HL-60 (cell line): ENCODE measurements around the gene PTPRB.
A peak's percentile ranks its signal among the peaks of the same experiment; 100 is the strongest.

ENCODE experiments used
- DNase-seq, 2 experiments: peaks; one replicate each; pipeline ENCODE4 v3.0.0-alpha.2; 2010 to 2020; ENCODE audit warnings: low read depth in 1 of 2, low spot score in 1 of 2
- H3K27ac ChIP-seq: fragments of 250-450 bp; sonication (Bioruptor Pico); replicated peaks from 2 replicates; pipeline ENCODE4 v1.5.1; 2020; ENCODE audit warnings: mild to moderate bottlenecking, moderate library complexity
- H3K27me3 ChIP-seq: fragments of 250-450 bp; sonication (Bioruptor Pico); 2 replicates; pipeline ENCODE4 v1.5.1; 2021; ENCODE audit warnings: mild to moderate bottlenecking, moderate library complexity; ENCODE audit not compliant: insufficient read depth, poor library complexity, severe bottlenecking
- H3K4me3 ChIP-seq: replicated peaks from 2 replicates; pipeline ENCODE4 v1.5.1; 2011; ENCODE audit warnings: mild to moderate bottlenecking, control low read depth, low read length; ENCODE audit not compliant: insufficient read depth
- CTCF ChIP-seq: IDR thresholded peaks from one replicate; pipeline ENCODE4 v1.5.1; 2011; ENCODE audit warnings: low read length, control low read depth, inconsistent platforms; ENCODE audit not compliant: insufficient read depth
- GABPA ChIP-seq: IDR thresholded peaks from 2 replicates; pipeline ENCODE4 v1.6.1; 2012; ENCODE audit warnings: low read depth
- POLR2AphosphoS5 ChIP-seq: IDR thresholded peaks from 2 replicates; pipeline ENCODE4 v1.6.1; 2012; ENCODE audit warnings: low read depth
- REST ChIP-seq: IDR thresholded peaks from 2 replicates; pipeline ENCODE4 v1.6.1; 2012; ENCODE audit warnings: low read depth; ENCODE audit not compliant: insufficient replicate concordance
- SPI1 ChIP-seq: IDR thresholded peaks from 2 replicates; pipeline ENCODE4 v1.6.1; 2012; ENCODE audit warnings: low read depth, mild to moderate bottlenecking, borderline replicate concordance
- long read RNA-seq: library from polyadenylated mRNA; unstranded; transcript quantifications from one replicate; pipeline ENCODE4 v2.0.0, GENCODE V29; 2020

Gene PTPRB
- long read RNA-seq, partial matches to known transcripts = 0 of 1 reads
- long read RNA-seq, other reads (novel, unspliced or antisense) = 1 of 1 reads

GRCh38 chr12:70637303-70638085, at the start of gene PTPRB:
Gene PTPRB (minus strand): TSS chr12:70637429. CDS start chr12:70637395, 34 bp downstream.
- peak; percentile 52; the same call in 1 of the 2 replicates for TF ChIP-seq SPI1
- no peak for TF ChIP-seq POLR2AphosphoS5
- TF ChIP-seq CTCF = no peak
- TF ChIP-seq REST = no peak
- TF ChIP-seq GABPA = no peak
- peaks cover 2% of the 10 kb centered on the region for H3K27me3 ChIP-seq
- H3K27ac ChIP-seq = no peak within 1 kb of the TSS
- H3K4me3 ChIP-seq = no peak within 1 kb of the TSS
- no peak for DNase-seq

GRCh38 chr12:70686907-70687306, 49.7 kb upstream of the PTPRB start:
- Histone ChIP-seq H3K27ac (no peak overlapping the region), H3K4me3 (no peak overlapping the region), H3K27me3 (no peaks in the 10 kb centered on the region)
- no peak for TF ChIP-seq GABPA
- no peak for TF ChIP-seq REST
- no peak for TF ChIP-seq CTCF
- no peak for TF ChIP-seq SPI1
- TF ChIP-seq POLR2AphosphoS5 = no peak
- no peak for DNase-seq

- Histone ChIP-seq H3K4me3 (no peak overlapping the region), H3K27me3 (no peaks in the 10 kb centered on the region), H3K27ac (no peak overlapping the region)
- DNase-seq = no peak
- TF ChIP-seq CTCF (no peak), GABPA (no peak), SPI1 (no peak), REST (no peak), POLR2AphosphoS5 (no peak)
Measured at GRCh38 chr12:70686299-70686698, 49.1 kb upstream of the PTPRB start.
